OCI-LY3 (cell line): ENCODE measurements around the gene TAS2R41.

Source experiments
- CTCF ChIP-seq: fragments of 200-600, 300-600 bp; sonication (generic); IDR thresholded peaks from 2 replicates; pipeline ENCODE4 v1.5.1; 2014; ENCODE audit warnings: antibody characterized with exemption, low read length, low read depth
- EZH2phosphoT487 ChIP-seq: fragments of 200-600 bp; shearing (Covaris generic); IDR thresholded peaks from 2 replicates; pipeline ENCODE4 v1.6.1; 2018; ENCODE audit warnings: antibody characterized with exemption, mixed run types, low read depth

GRCh38 chr7:143451746-143452145 is 25.9 kb upstream of the TAS2R41 start:
- TF ChIP-seq CTCF = no peak
- TF ChIP-seq EZH2phosphoT487 = no peak
